H9 (cell line): ENCODE data around the gene UMPS. TPM values are rescaled to one million over a fixed set of nuclear protein-coding genes. Genes with fewer than 3 reads are reported as not detected.

ENCODE experiments used
- DNase-seq: peaks from one replicate; pipeline ENCODE4 v3.0.0-alpha.2; 2017
- H2AFZ ChIP-seq: one replicate; pipeline ENCODE4 v1.6.1; 2013; ENCODE audit warnings: mild to moderate bottlenecking, low read length, control low read depth, moderate library complexity
- H2AK5ac ChIP-seq: 2 replicates; pipeline ENCODE4 v1.6.1; 2013; ENCODE audit warnings: low read length, control low read depth, mixed read lengths; ENCODE audit not compliant: insufficient read length
- H2BK120ac ChIP-seq: one replicate; pipeline ENCODE4 v1.6.1; 2013; ENCODE audit warnings: low read depth, mild to moderate bottlenecking, low read length, control low read depth, inconsistent platforms; ENCODE audit not compliant: poor library complexity, severe bottlenecking
- H2BK12ac ChIP-seq: 2 replicates; pipeline ENCODE4 v1.6.1; 2013; ENCODE audit warnings: low read length, control low read depth, mixed read lengths, low read depth; ENCODE audit not compliant: insufficient read length
- H2BK15ac ChIP-seq: 2 replicates; pipeline ENCODE4 v1.6.1; 2013; ENCODE audit warnings: low read depth, low read length, control low read depth
- H2BK20ac ChIP-seq: one replicate; pipeline ENCODE4 v1.6.1; 2013; ENCODE audit warnings: low read depth, mild to moderate bottlenecking, low read length, control low read depth, inconsistent platforms; ENCODE audit not compliant: poor library complexity, severe bottlenecking
- H2BK5ac ChIP-seq: 2 replicates; pipeline ENCODE4 v1.6.1; 2013; ENCODE audit warnings: low read length, control low read depth, mixed read lengths; ENCODE audit not compliant: insufficient read length
- H3K14ac ChIP-seq: 2 replicates; pipeline ENCODE4 v1.6.1; 2013; ENCODE audit warnings: low read length, control low read depth; ENCODE audit not compliant: insufficient read depth
- H3K18ac ChIP-seq: 2 replicates; pipeline ENCODE4 v1.6.1; 2013; ENCODE audit warnings: low read depth, mild to moderate bottlenecking, mixed read lengths, low read length, control low read depth; ENCODE audit not compliant: insufficient read length
- H3K23ac ChIP-seq: 2 replicates; pipeline ENCODE4 v1.6.1; 2013; ENCODE audit warnings: low read length, control low read depth, mixed read lengths, low read depth; ENCODE audit not compliant: insufficient read length
- H3K23me2 ChIP-seq: 2 replicates; pipeline ENCODE4 v1.6.1; 2013; ENCODE audit warnings: low read depth, mild to moderate bottlenecking, mixed read lengths, low read length, control low read depth; ENCODE audit not compliant: insufficient read length, poor library complexity, severe bottlenecking
- H3K27ac ChIP-seq: 2 replicates; pipeline ENCODE4 v1.5.1; 2013; ENCODE audit warnings: low read length, control low read depth, mixed read lengths, low read depth; ENCODE audit not compliant: insufficient read length
- H3K27me3 ChIP-seq: 2 replicates; pipeline ENCODE4 v1.6.1; 2013; ENCODE audit warnings: low read length, control low read depth, inconsistent platforms; ENCODE audit not compliant: insufficient read depth
- H3K4ac ChIP-seq: 2 replicates; pipeline ENCODE4 v1.6.1; 2013; ENCODE audit warnings: low read depth, mild to moderate bottlenecking, control low read depth, inconsistent platforms, low read length, moderate library complexity
- H3K4me1 ChIP-seq: 2 replicates; pipeline ENCODE4 v1.6.1; 2013; ENCODE audit warnings: low read length, control low read depth, inconsistent platforms; ENCODE audit not compliant: insufficient read depth
- H3K4me2 ChIP-seq: 2 replicates; pipeline ENCODE4 v1.6.1; 2013; ENCODE audit warnings: low read length, control low read depth, mixed read lengths; ENCODE audit not compliant: insufficient read length, insufficient read depth
- H3K56ac ChIP-seq: 2 replicates; pipeline ENCODE4 v1.6.1; 2013; ENCODE audit warnings: low read depth, mild to moderate bottlenecking, mixed read lengths, low read length, control low read depth; ENCODE audit not compliant: insufficient read length
- H3K79me1 ChIP-seq: 2 replicates; pipeline ENCODE4 v1.6.1; 2013; ENCODE audit warnings: low read depth, mild to moderate bottlenecking, moderate library complexity, low read length, control low read depth, inconsistent platforms; ENCODE audit not compliant: insufficient read depth, poor library complexity, severe bottlenecking
- H3K79me2 ChIP-seq: 2 replicates; pipeline ENCODE4 v1.6.1; 2013; ENCODE audit warnings: low read length, control low read depth, inconsistent platforms; ENCODE audit not compliant: insufficient read depth
- H3K9ac ChIP-seq: 2 replicates; pipeline ENCODE4 v1.6.1; 2013; ENCODE audit warnings: low read length, control low read depth, mixed read lengths; ENCODE audit not compliant: insufficient read length; ENCODE audit errors: extremely low read depth
- H3K9me3 ChIP-seq: one replicate; pipeline ENCODE4 v1.6.1; 2013; ENCODE audit warnings: low read depth, low read length, inconsistent platforms; ENCODE audit not compliant: control insufficient read depth
- H3T11ph ChIP-seq: one replicate; pipeline ENCODE4 v1.6.1; 2013; ENCODE audit warnings: mild to moderate bottlenecking, low read length, control low read depth, inconsistent platforms
- H4K20me1 ChIP-seq: one replicate; pipeline ENCODE4 v1.6.1; 2013; ENCODE audit not compliant: control insufficient read depth, insufficient read length, insufficient read depth
- H4K5ac ChIP-seq: 2 replicates; pipeline ENCODE4 v1.6.1; 2013; ENCODE audit warnings: low read depth, mild to moderate bottlenecking, mixed read lengths, low read length, control low read depth; ENCODE audit not compliant: insufficient read length
- H4K8ac ChIP-seq: replicated peaks from 2 replicates; pipeline ENCODE4 v1.6.1; 2013; ENCODE audit warnings: low read length, control low read depth, mixed read lengths, low read depth; ENCODE audit not compliant: insufficient read length
- H4K91ac ChIP-seq: 2 replicates; pipeline ENCODE4 v1.6.1; 2013; ENCODE audit warnings: low read depth, mild to moderate bottlenecking, moderate library complexity, mixed read lengths, low read length, control low read depth; ENCODE audit not compliant: insufficient read length
- H3K27ac Mint-ChIP-seq, 3 experiments: 2 replicates in 2 of 3; 3 replicates in 1 of 3; pipeline ENCODE4 v1.8.0; 2020 to 2021; ENCODE audit warnings: mixed read lengths in 3 of 3, mild to moderate bottlenecking in 1 of 3, moderate library complexity in 1 of 3
- H3K27me3 Mint-ChIP-seq: 2 replicates; pipeline ENCODE4 v1.8.0; 2021; ENCODE audit warnings: low read depth, mild to moderate bottlenecking, moderate library complexity, mixed read lengths
- H3K36me3 Mint-ChIP-seq, 3 experiments: 2 replicates in 2 of 3; 3 replicates in 1 of 3; pipeline ENCODE4 v1.8.0; 2020 to 2021; ENCODE audit warnings: low read depth in 3 of 3, mixed read lengths in 3 of 3; ENCODE audit not compliant: insufficient read depth in 1 of 3
- H3K4me1 Mint-ChIP-seq, 2 experiments: 2 replicates each; pipeline ENCODE4 v1.8.0; 2020; ENCODE audit warnings: mixed read lengths in 2 of 2
- H3K4me3 Mint-ChIP-seq, 2 experiments: 2 replicates in 1 of 2; 3 replicates in 1 of 2; pipeline ENCODE4 v1.8.0; 2020 to 2021; ENCODE audit warnings: mild to moderate bottlenecking in 2 of 2, mixed read lengths in 2 of 2, moderate library complexity in 1 of 2
- H3K9me3 Mint-ChIP-seq, 2 experiments: 2 replicates in 1 of 2; 3 replicates in 1 of 2; pipeline ENCODE4 v1.8.0; 2020; ENCODE audit warnings: mild to moderate bottlenecking in 2 of 2, mixed read lengths in 2 of 2, moderate library complexity in 1 of 2
- WGBS: extraction: QIAGEN DNeasy Blood & Tissue Kit; methylation state at CpG from one replicate; pipeline ENCODE4 v1.1.7; 2013; ENCODE audit warnings: missing lambda C conversion rate, low lambda C conversion rate, mixed read lengths; ENCODE audit not compliant: insufficient read length; ENCODE audit errors: extremely low coverage; 5-methylcytosine and 5-hydroxymethylcytosine counted together
- total RNA-seq: library from RNA; stranded (reverse); gene quantifications from 2 replicates; pipeline ENCODE4 v1.2.1, GENCODE V29; 2021
- TF ChIP-seq, protein P1 (sequence below): fragments of 200-600 bp; sonication (generic); conservative IDR thresholded peaks from 3 replicates; pipeline ENCODE4 v1.8.0; 2021; ENCODE audit warnings: antibody characterized with exemption, mild to moderate bottlenecking

UMPS gene
- total RNA-seq, 1 experiment from 2014 or later, result 65.4 TPM

DNA sequence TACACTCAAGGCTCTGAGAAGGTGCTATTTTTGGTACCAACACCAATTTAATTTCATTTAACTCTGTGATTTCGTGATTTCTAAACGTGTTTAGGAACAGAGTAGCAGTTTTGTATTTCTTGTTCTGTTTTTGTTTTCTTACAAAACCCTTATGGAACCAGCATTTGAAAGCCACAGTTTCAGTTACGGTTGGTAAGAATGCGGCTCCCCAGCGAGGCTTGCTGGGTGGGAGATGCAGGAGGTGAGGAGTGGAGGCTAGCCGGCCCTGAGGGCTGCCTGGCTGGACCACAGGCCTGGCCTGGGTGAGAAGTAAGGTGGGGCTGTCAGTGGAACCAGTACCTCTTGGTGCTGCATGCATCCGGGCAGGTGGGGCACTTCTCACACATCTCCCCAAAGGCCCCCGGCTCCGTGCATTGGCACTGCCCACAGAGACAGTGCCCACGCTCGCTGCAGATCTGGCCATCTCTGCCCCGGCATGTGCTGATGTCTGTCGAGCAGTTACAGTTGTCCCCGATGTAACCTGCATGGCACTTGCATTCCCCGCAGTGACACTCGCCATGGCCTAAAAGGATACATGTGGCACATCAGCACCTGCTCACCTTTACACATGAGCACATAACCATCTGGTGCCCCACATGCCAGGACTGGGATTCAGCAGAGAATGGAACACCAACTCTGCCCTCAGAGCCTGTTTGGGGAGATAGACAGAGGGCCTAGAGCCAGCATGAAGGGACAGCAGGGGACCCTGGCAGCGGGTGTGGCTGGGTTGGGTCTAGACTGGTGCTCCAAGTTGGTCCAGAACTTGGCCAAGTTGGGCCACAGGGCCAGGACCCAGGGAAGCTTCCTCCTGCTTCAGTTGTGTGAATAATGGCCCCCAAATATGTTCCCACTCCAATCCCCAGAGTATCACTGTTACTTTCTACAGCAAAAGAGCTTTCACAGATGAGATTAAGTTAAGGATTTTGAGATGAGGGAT is 43.4 kb downstream of the UMPS start:
- Histone ChIP-seq H3K27me3 (no peaks in the 10 kb centered on the region), H3K9ac (no peak overlapping the region), H2BK12ac (no peak overlapping the region), H3T11ph (no peak overlapping the region), H3K4ac (no peak overlapping the region), H3K23me2 (no peaks in the 10 kb centered on the region), H3K18ac (no peak overlapping the region), H4K5ac (no peak overlapping the region), H2BK5ac (no peak overlapping the region), H4K8ac (no peak overlapping the region), H4K20me1 (no peaks in the 10 kb centered on the region), H2AFZ (no peak overlapping the region), H2BK15ac (no peak overlapping the region), H3K4me2 (no peak overlapping the region), H3K56ac (no peak overlapping the region), H3K23ac (no peak overlapping the region), H3K79me1 (peaks cover 3% of the 10 kb centered on the region), H2BK120ac (no peak overlapping the region), H4K91ac (no peak overlapping the region), H3K79me2 (no peaks in the 10 kb centered on the region), H3K27ac (no peak overlapping the region), H2AK5ac (no peak overlapping the region), H2BK20ac (no peak overlapping the region), H3K4me1 (peaks cover 7% of the 10 kb centered on the region; the same call in 1 of the 2 replicates), H3K14ac (no peak overlapping the region), H3K9me3 (no peaks in the 10 kb centered on the region)
- peaks cover 0 to 3% of the 10 kb centered on the region in 2 experiments; a peak in 1 of 5 replicates for H3K9me3 Mint-ChIP-seq
- H3K27me3 Mint-ChIP-seq, result no peaks in the 10 kb centered on the region
- DNase-seq, result no peak
- H3K4me1 Mint-ChIP-seq, result peaks cover 30 to 34% of the 10 kb centered on the region in 2 experiments
- peak overlapping the region; percentile 29 to 90 (median 76) for H3K27ac Mint-ChIP-seq
- peaks cover 36 to 74% (median 39%) of the 10 kb centered on the region in 3 experiments; a peak in 6 of 7 replicates for H3K36me3 Mint-ChIP-seq
- WGBS, result no CpG with 5 or more reads among the region's 17 CpGs
- TF ChIP-seq, protein P1, sequence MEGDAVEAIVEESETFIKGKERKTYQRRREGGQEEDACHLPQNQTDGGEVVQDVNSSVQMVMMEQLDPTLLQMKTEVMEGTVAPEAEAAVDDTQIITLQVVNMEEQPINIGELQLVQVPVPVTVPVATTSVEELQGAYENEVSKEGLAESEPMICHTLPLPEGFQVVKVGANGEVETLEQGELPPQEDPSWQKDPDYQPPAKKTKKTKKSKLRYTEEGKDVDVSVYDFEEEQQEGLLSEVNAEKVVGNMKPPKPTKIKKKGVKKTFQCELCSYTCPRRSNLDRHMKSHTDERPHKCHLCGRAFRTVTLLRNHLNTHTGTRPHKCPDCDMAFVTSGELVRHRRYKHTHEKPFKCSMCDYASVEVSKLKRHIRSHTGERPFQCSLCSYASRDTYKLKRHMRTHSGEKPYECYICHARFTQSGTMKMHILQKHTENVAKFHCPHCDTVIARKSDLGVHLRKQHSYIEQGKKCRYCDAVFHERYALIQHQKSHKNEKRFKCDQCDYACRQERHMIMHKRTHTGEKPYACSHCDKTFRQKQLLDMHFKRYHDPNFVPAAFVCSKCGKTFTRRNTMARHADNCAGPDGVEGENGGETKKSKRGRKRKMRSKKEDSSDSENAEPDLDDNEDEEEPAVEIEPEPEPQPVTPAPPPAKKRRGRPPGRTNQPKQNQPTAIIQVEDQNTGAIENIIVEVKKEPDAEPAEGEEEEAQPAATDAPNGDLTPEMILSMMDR, result no peak
- H3K4me3 Mint-ChIP-seq, result no peak overlapping the region; a peak in 1 of 5 replicates
